PFSK-1 (cell line): ENCODE data around the gene PLEKHG3.

Experiments used
- FOXP2 ChIP-seq: optimal IDR thresholded peaks from 2 replicates; pipeline ENCODE3; 2011; ENCODE audit warnings: borderline replicate concordance, control low read depth, inconsistent platforms; ENCODE audit not compliant: insufficient read depth; ENCODE audit errors: extremely low read length, extremely low read depth
- REST ChIP-seq, 2 experiments: IDR thresholded peaks; 2 replicates each; pipeline versions ENCODE4 v1.6.1 to v1.8.0; 2011 to 2012; ENCODE audit warnings: low read depth in 2 of 2, low read length in 2 of 2, control low read depth in 1 of 2, inconsistent platforms in 1 of 2, mild to moderate bottlenecking in 1 of 2, moderate library complexity in 1 of 2; ENCODE audit not compliant: insufficient read depth in 1 of 2
- TAF1 ChIP-seq: IDR thresholded peaks from 2 replicates; pipeline ENCODE4 v1.6.1; 2012; ENCODE audit warnings: low read length, control low read depth, borderline replicate concordance; ENCODE audit not compliant: insufficient read depth

GRCh38 chr14:64741961-64742360 lies 37.7 kb downstream of the PLEKHG3 start:
- no peak for TF ChIP-seq REST (IDR thresholded peaks at IDR 0.05; ENCODE audit: insufficient read depth in 1 of 2, low read depth in 2 of 2, low read length in 2 of 2)
- no peak for TF ChIP-seq TAF1
- no peak for TF ChIP-seq FOXP2
